MM.1S (cell line): Measurements from ENCODE around the gene LPCAT1.

ENCODE experiments used
- EZH2 ChIP-seq: fragments of 300-600 bp; sonication (generic); optimal IDR thresholded peaks from 2 replicates; pipeline ENCODE3; 2017; ENCODE audit warnings: low read depth, mild to moderate bottlenecking, antibody characterized with exemption, low read length, mixed read lengths
- EZH2phosphoT487 ChIP-seq: fragments of 300-600 bp; sonication (generic); IDR thresholded peaks from 2 replicates; pipeline ENCODE4 v1.6.1; 2018; ENCODE audit warnings: antibody characterized with exemption, low read length
- TF ChIP-seq, protein P1 (sequence below): fragments of 300-600 bp; sonication (generic); IDR thresholded peaks from 2 replicates; pipeline ENCODE4 v1.5.1; 2016; ENCODE audit warnings: antibody characterized with exemption, low read length, mixed read lengths

DNA sequence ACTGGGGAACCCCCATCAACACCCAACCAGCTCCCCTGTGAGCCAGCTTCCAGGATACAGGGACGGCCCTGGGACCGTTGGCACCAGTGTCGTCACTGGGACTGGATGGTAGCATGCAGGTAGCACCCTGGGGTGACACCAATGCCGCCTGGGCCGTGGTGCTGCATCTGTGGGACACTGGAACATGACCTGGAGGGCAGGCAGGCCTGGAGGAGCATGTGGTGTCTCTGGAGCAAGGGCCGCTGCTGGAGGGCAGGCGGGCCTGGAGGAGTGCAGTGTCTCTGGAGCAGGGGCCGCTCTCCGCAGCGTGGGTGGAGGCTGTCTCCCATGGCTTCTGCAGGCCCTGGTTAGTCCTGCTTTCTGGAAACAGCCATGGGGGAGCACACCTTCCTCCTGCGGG is 13.1 kb downstream of the LPCAT1 start:
- TF ChIP-seq, protein P1, sequence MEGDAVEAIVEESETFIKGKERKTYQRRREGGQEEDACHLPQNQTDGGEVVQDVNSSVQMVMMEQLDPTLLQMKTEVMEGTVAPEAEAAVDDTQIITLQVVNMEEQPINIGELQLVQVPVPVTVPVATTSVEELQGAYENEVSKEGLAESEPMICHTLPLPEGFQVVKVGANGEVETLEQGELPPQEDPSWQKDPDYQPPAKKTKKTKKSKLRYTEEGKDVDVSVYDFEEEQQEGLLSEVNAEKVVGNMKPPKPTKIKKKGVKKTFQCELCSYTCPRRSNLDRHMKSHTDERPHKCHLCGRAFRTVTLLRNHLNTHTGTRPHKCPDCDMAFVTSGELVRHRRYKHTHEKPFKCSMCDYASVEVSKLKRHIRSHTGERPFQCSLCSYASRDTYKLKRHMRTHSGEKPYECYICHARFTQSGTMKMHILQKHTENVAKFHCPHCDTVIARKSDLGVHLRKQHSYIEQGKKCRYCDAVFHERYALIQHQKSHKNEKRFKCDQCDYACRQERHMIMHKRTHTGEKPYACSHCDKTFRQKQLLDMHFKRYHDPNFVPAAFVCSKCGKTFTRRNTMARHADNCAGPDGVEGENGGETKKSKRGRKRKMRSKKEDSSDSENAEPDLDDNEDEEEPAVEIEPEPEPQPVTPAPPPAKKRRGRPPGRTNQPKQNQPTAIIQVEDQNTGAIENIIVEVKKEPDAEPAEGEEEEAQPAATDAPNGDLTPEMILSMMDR: no peak
- TF ChIP-seq EZH2phosphoT487: no peak
- TF ChIP-seq EZH2: no peak
